Heart left ventricle (tissue), 13 donors: ENCODE results near the gene CCR8.

Experiments used
- CTCF ChIP-seq, 12 donors: fragments of 200-600 bp; sonication (generic) in 4 of 12; IDR thresholded peaks; one replicate each; pipeline versions ENCODE4 v1.5.0 to v1.8.0; 2018 to 2022; ENCODE audit warnings: antibody characterized with exemption in 12 of 12, mild to moderate bottlenecking in 5 of 12
- POLR2A ChIP-seq, 2 donors: fragments of 450-650 bp; IDR thresholded peaks; one replicate each; pipeline ENCODE4 v1.6.1; 2017; ENCODE audit warnings: antibody characterized with exemption in 2 of 2, mild to moderate bottlenecking in 2 of 2, moderate library complexity in 2 of 2
- donor health status: ischemic (EF 13 %, LVEDD 7.1; RV severe dilation, severe dysfunction).
- donor health status: DM: no; HTN: yes; CAD: no.
- donor health status: DM: no; HTN: no; CAD: no.
- donor health status: ischemic (EF 25% LVEDD 6.9; RV normal size, moderate dysfunction).
- donor health status: ischemic (EF 25% LVEDD 5.7; RV mildly dilated, moderate dysfunction).
- donor health status: ischemic (EF 35%, LVEDD 5.7; RV mildly dilated, moderate dysfunction).
- donor health status: nonischemic (EF 11% LVEDD 7.7; RV severe dilation, severe dysfunction).
- donor health status: DM: yes; HTN: yes; CAD: no.
- donor health status: PGD.
- donor health status: ischemic (EF 29% LVEDD 5.4; RV normal size, mild dysfunction).
- donor health status: nonischemic (EF 23%, LVEDD 6.1; RV moderate dilation, normal function).

- TF ChIP-seq CTCF (IDR thresholded peaks at IDR 0.05), result no peak
- TF ChIP-seq POLR2A (IDR thresholded peaks at IDR 0.05), result no peak
Observed at GRCh38 chr3:39379778-39380155, 50.3 kb downstream of the CCR8 start.
